ENCODE data around the gene PTGER1. TPM values are rescaled to one million over a fixed set of nuclear protein-coding genes. Genes with fewer than 3 reads are reported as not detected.

PTGER1 gene
- total RNA-seq, 3 donors from 2014 or later = 0.48 to 1.3 TPM; not detected in 1

- Histone ChIP-seq H3K27ac (peak overlapping the region; percentile 76 to 90), H3K27me3 (no peaks in the 10 kb centered on the region), H3K36me3 (no peaks in the 10 kb centered on the region), H3K4me3 (peak overlapping the region in 1 of 3 donors; percentile 100), H3K9me3 (no peaks in the 10 kb centered on the region), H3K4me1 (peaks cover 6 to 7% of the 10 kb centered on the region in 2 donors)
- TF ChIP-seq POLR2AphosphoS5 (IDR thresholded peaks at IDR 0.05) (no peak), POLR2A (IDR thresholded peaks at IDR 0.05) (no peak)
- TF ChIP-seq, protein P1, sequence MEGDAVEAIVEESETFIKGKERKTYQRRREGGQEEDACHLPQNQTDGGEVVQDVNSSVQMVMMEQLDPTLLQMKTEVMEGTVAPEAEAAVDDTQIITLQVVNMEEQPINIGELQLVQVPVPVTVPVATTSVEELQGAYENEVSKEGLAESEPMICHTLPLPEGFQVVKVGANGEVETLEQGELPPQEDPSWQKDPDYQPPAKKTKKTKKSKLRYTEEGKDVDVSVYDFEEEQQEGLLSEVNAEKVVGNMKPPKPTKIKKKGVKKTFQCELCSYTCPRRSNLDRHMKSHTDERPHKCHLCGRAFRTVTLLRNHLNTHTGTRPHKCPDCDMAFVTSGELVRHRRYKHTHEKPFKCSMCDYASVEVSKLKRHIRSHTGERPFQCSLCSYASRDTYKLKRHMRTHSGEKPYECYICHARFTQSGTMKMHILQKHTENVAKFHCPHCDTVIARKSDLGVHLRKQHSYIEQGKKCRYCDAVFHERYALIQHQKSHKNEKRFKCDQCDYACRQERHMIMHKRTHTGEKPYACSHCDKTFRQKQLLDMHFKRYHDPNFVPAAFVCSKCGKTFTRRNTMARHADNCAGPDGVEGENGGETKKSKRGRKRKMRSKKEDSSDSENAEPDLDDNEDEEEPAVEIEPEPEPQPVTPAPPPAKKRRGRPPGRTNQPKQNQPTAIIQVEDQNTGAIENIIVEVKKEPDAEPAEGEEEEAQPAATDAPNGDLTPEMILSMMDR (IDR thresholded peaks at IDR 0.05) = no peak
- intact Hi-C loops (cut with DNase I; ENCODE audit: low total_unique reads) = no loop called here
- no peak for DNase-seq (ENCODE audit: low spot score in 2 of 2)
Measured at GRCh38 chr19:14435320-14436050, 39.7 kb downstream of the PTGER1 start.

- peak overlapping the region; percentile 79 to 100 (median 86) for H3K4me3 ChIP-seq
- TF ChIP-seq POLR2A (IDR thresholded peaks at IDR 0.05) (no peak), POLR2AphosphoS5 (IDR thresholded peaks at IDR 0.05) (peak in 1 of 3 donors; percentile 9)
- TF ChIP-seq, protein P1 (IDR thresholded peaks at IDR 0.05) = no peak
- H3K36me3 ChIP-seq = no peaks in the 10 kb centered on the region
- H3K27ac ChIP-seq = peak overlapping the region; percentile 76 to 90
- no peaks in the 10 kb centered on the region for H3K9me3 ChIP-seq
- intact Hi-C loops (cut with DNase I; ENCODE audit: low total_unique reads) = no loop called here
- no peaks in the 10 kb centered on the region for H3K27me3 ChIP-seq
- DNase-seq (ENCODE audit: low spot score in 2 of 2) = peak in 1 of 2 donors; percentile 39
- H3K4me1 ChIP-seq = peaks cover 6 to 7% of the 10 kb centered on the region in 2 donors
Measured at GRCh38 chr19:14434543-14435319, 40.4 kb downstream of the PTGER1 start.

- no peaks in the 10 kb centered on the region for H3K9me3 ChIP-seq
- TF ChIP-seq POLR2A (IDR thresholded peaks at IDR 0.05) = no peak
- TF ChIP-seq, protein P1 (IDR thresholded peaks at IDR 0.05) = no peak
- TF ChIP-seq POLR2AphosphoS5 (IDR thresholded peaks at IDR 0.05) = no peak
- H3K4me1 ChIP-seq = peaks cover 6 to 7% of the 10 kb centered on the region in 2 donors
- H3K27me3 ChIP-seq = no peaks in the 10 kb centered on the region
- peak overlapping the region; percentile 76 to 90 for H3K27ac ChIP-seq
- H3K4me3 ChIP-seq = peak overlapping the region; percentile 79 to 100 (median 86)
- no peak for DNase-seq (ENCODE audit: low spot score in 2 of 2)
- no peaks in the 10 kb centered on the region for H3K36me3 ChIP-seq
- intact Hi-C loops (cut with DNase I; ENCODE audit: low total_unique reads) = no loop called here
Measured at GRCh38 chr19:14433554-14434501, 41.3 kb downstream of the PTGER1 start.

GRCh38 chr19:14432791-14433553 is 42.2 kb downstream of the PTGER1 start, which contains the start of gene PKN1:
PKN1 (plus strand) TSS chr19:14433306; CDS start chr19:14433522, 216 bp downstream.
- Histone ChIP-seq H3K9me3 (no peaks in the 10 kb centered on the region), H3K27ac (peak within 1 kb of the TSS; percentile 76 to 90), H3K27me3 (no peaks in the 10 kb centered on the region), H3K4me1 (peaks cover 6 to 7% of the 10 kb centered on the region in 2 donors), H3K36me3 (no peaks in the 10 kb centered on the region), H3K4me3 (peak within 1 kb of the TSS; percentile 79 to 100 (median 86))
- no peak for DNase-seq (ENCODE audit: low spot score in 2 of 2)
- TF ChIP-seq POLR2AphosphoS5 (IDR thresholded peaks at IDR 0.05) = no peak
- TF ChIP-seq, protein P1 (IDR thresholded peaks at IDR 0.05) = no peak
- TF ChIP-seq POLR2A (IDR thresholded peaks at IDR 0.05) = no peak
- intact Hi-C loops (cut with DNase I; ENCODE audit: low total_unique reads) = no loop called here

Data from breast epithelium (tissue), 4 donors.